EH (cell line): ENCODE data around the gene PFKFB4.

Experiments
- DNase-seq: peaks from one replicate; pipeline ENCODE4 v3.0.0-alpha.2; 2015; ENCODE audit warnings: low read depth

PFKFB4 gene

GRCh38 chr3:48584836-48585235, 28.2 kb upstream of the PFKFB4 start:
- DNase-seq: no peak

GRCh38 chr3:48581621-48582481, 25.2 kb upstream of the PFKFB4 start:
- DNase-seq: no peak

GRCh38 chr3:48576647-48577046, 20.0 kb upstream of the PFKFB4 start:
- DNase-seq: no peak

- no peak for DNase-seq
Observed at GRCh38 chr3:48575366-48575765, 18.8 kb upstream of the PFKFB4 start.

- DNase-seq: no peak
Observed at GRCh38 chr3:48573973-48574585, 17.5 kb upstream of the PFKFB4 start.

- DNase-seq: no peak
Observed at GRCh38 chr3:48572517-48572916, 15.9 kb upstream of the PFKFB4 start.

GRCh38 chr3:48571938-48572337, 15.3 kb upstream of the PFKFB4 start:
- no peak for DNase-seq

GRCh38 chr3:48569808-48570450, 13.3 kb upstream of the PFKFB4 start:
- DNase-seq: no peak

GRCh38 chr3:48569400-48569799, 12.8 kb upstream of the PFKFB4 start:
- no peak for DNase-seq

- DNase-seq: no peak
Observed at GRCh38 chr3:48568476-48568875, 11.9 kb upstream of the PFKFB4 start.

GRCh38 chr3:48567500-48567899, 10.9 kb upstream of the PFKFB4 start:
- DNase-seq: no peak

GRCh38 chr3:48567090-48567489, 10.5 kb upstream of the PFKFB4 start:
- DNase-seq: no peak

GRCh38 chr3:48566401-48566760, 9.8 kb upstream of the PFKFB4 start:
- no peak for DNase-seq

GRCh38 chr3:48565591-48566400, 9.2 kb upstream of the PFKFB4 start:
- peak; percentile 88 for DNase-seq

- DNase-seq: no peak
Observed at GRCh38 chr3:48565186-48565585, 8.6 kb upstream of the PFKFB4 start.

- DNase-seq: no peak
Observed at GRCh38 chr3:48564667-48565066, 8.1 kb upstream of the PFKFB4 start.

- DNase-seq: peak; percentile 92
Observed at GRCh38 chr3:48564022-48564421, 7.4 kb upstream of the PFKFB4 start.

GRCh38 chr3:48563382-48563918, 6.8 kb upstream of the PFKFB4 start, which contains the start of gene UCN2:
Gene UCN2 (minus strand): TSS chr3:48563781. CDS start chr3:48563124, 657 bp downstream.
- peak; percentile 54 for DNase-seq

- no peak for DNase-seq
Observed at GRCh38 chr3:48562367-48563095, 5.9 kb upstream of the PFKFB4 start.

GRCh38 chr3:48561045-48561736, 4.6 kb upstream of the PFKFB4 start:
- DNase-seq: peak; percentile 83

- DNase-seq: peak; percentile 54
Observed at GRCh38 chr3:48560648-48561018, 4.0 kb upstream of the PFKFB4 start.
